Measurements from ENCODE around the gene UNG. TPM values are rescaled to one million over a fixed set of nuclear protein-coding genes. Genes with fewer than 3 reads are reported as not detected.

The UNG gene
- total RNA-seq, 1 experiment from 2014 or later: 188 TPM

DNA sequence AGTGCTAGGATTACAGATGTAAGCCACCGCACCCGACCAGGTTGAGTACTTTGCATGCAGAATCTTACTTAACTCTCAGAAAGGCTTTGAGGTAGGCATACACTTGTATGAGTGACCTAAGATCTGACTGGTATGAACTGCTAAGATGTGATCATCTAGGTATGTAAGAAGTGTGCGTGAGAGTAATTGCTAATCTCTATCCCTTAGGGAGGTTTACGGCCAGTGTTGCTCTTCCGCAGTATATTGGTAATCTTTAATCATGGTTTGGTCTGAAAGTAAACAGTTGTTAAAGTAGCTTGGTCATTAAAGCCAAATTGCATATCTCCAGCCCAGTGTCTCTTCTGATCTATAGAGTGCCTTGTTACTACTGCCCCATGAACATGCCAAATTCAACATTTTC, 7.8 kb downstream of the UNG start:
- Histone ChIP-seq H2BK20ac (ENCODE audit: low read depth, low read length, poor library complexity, severe bottlenecking) (no peak overlapping the region), H2BK15ac (ENCODE audit: low read depth, low read length) (no peak overlapping the region), H3K27me3 (ENCODE audit: insufficient read depth, low read length) (no peaks in the 10 kb centered on the region)

More for the DNA sequence above, 7.8 kb downstream of the UNG start:
- Histone ChIP-seq H3K79me1 (ENCODE audit: insufficient read depth, low read depth, low read length, poor library complexity, severe bottlenecking) (no peaks in the 10 kb centered on the region), H2BK5ac (ENCODE audit: insufficient read length, low read length) (no peak overlapping the region), H3K4ac (ENCODE audit: low read depth, low read length) (no peak overlapping the region), H3K23ac (ENCODE audit: insufficient read length, low read depth, low read length) (no peak overlapping the region), H3K9me3 (ENCODE audit: control insufficient read depth, low read depth, low read length) (no peaks in the 10 kb centered on the region), H2AFZ (ENCODE audit: low read length) (no peak overlapping the region), H3K9ac (ENCODE audit: extremely low read depth, insufficient read length, low read length) (no peak overlapping the region), H3K18ac (ENCODE audit: insufficient read length, low read depth, low read length) (no peak overlapping the region), H3K4me2 (ENCODE audit: insufficient read depth, insufficient read length, low read length) (no peak overlapping the region), H3K23me2 (ENCODE audit: insufficient read length, low read depth, low read length, poor library complexity, severe bottlenecking) (no peaks in the 10 kb centered on the region), H3K79me2 (ENCODE audit: insufficient read depth, low read length) (no peaks in the 10 kb centered on the region), H2BK120ac (ENCODE audit: low read depth, low read length, poor library complexity, severe bottlenecking) (no peak overlapping the region), H3K56ac (ENCODE audit: insufficient read length, low read depth, low read length) (no peak overlapping the region), H3K27ac (ENCODE audit: insufficient read length, low read depth, low read length) (no peak overlapping the region), H3K4me1 (ENCODE audit: insufficient read depth, low read length) (no peaks in the 10 kb centered on the region), H4K5ac (ENCODE audit: insufficient read length, low read depth, low read length) (no peak overlapping the region), H3K14ac (ENCODE audit: insufficient read depth, low read length) (no peak overlapping the region), H2BK12ac (ENCODE audit: insufficient read length, low read depth, low read length) (no peak overlapping the region), H4K8ac (replicated peaks; ENCODE audit: insufficient read length, low read depth, low read length) (no peak overlapping the region), H4K20me1 (ENCODE audit: control insufficient read depth, insufficient read depth, insufficient read length) (no peaks in the 10 kb centered on the region), H2AK5ac (ENCODE audit: insufficient read length, low read length) (no peak overlapping the region), H3T11ph (ENCODE audit: low read length) (no peak overlapping the region), H4K91ac (ENCODE audit: insufficient read length, low read depth, low read length) (no peak overlapping the region)
- no CpG with 5 or more reads among the region's 5 CpGs for WGBS (ENCODE audit: extremely low coverage, insufficient read length, low lambda C conversion rate)
- Mint-ChIP-seq H3K27me3 (ENCODE audit: low read depth) (no peaks in the 10 kb centered on the region), H3K9me3 (no peaks in the 10 kb centered on the region), H3K36me3 (ENCODE audit: insufficient read depth in 1 of 3, low read depth in 3 of 3) (peaks cover 58 to 89% (median 83%) of the 10 kb centered on the region in 3 experiments; a peak in 6 of 7 replicates), H3K4me1 (peaks cover 0 to 1% of the 10 kb centered on the region in 2 experiments; a peak in 1 of 4 replicates), H3K4me3 (no peak overlapping the region), H3K27ac (no peak overlapping the region; a peak in 1 of 7 replicates)
- TF ChIP-seq, protein P1, sequence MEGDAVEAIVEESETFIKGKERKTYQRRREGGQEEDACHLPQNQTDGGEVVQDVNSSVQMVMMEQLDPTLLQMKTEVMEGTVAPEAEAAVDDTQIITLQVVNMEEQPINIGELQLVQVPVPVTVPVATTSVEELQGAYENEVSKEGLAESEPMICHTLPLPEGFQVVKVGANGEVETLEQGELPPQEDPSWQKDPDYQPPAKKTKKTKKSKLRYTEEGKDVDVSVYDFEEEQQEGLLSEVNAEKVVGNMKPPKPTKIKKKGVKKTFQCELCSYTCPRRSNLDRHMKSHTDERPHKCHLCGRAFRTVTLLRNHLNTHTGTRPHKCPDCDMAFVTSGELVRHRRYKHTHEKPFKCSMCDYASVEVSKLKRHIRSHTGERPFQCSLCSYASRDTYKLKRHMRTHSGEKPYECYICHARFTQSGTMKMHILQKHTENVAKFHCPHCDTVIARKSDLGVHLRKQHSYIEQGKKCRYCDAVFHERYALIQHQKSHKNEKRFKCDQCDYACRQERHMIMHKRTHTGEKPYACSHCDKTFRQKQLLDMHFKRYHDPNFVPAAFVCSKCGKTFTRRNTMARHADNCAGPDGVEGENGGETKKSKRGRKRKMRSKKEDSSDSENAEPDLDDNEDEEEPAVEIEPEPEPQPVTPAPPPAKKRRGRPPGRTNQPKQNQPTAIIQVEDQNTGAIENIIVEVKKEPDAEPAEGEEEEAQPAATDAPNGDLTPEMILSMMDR (conservative IDR thresholded peaks at IDR 0.05): no peak
- no peak for DNase-seq
